HFFc6 (cell line): ENCODE data around the gene ZFP3. TPM values are rescaled to one million over a fixed set of nuclear protein-coding genes. Genes with fewer than 3 reads are reported as not detected.
"Not testable (repeated sequence)": the region's sequence is repeated elsewhere in the genome, so short reads cannot be mapped to it uniquely, and the experiment has no call there.

Experiments used
- DNase-seq: peaks from one replicate; pipeline ENCODE4 v3.0.0-alpha.2; 2018
- H3K27ac Mint-ChIP-seq: 2 replicates; pipeline ENCODE4 v1.8.0; 2020; ENCODE audit warnings: mild to moderate bottlenecking, mixed read lengths
- H3K27me3 Mint-ChIP-seq: 2 replicates; pipeline ENCODE4 v1.8.0; 2021; ENCODE audit warnings: mild to moderate bottlenecking, moderate library complexity, mixed read lengths; ENCODE audit not compliant: insufficient read depth
- H3K36me3 Mint-ChIP-seq: 2 replicates; pipeline ENCODE4 v1.8.0; 2021; ENCODE audit warnings: low read depth, mixed read lengths
- H3K4me1 Mint-ChIP-seq: 2 replicates; pipeline ENCODE4 v1.8.0; 2020; ENCODE audit warnings: low read depth, mixed read lengths
- H3K4me3 Mint-ChIP-seq: 2 replicates; pipeline ENCODE4 v1.8.0; 2020; ENCODE audit warnings: mild to moderate bottlenecking, moderate library complexity, mixed read lengths
- H3K9me3 Mint-ChIP-seq: 2 replicates; pipeline ENCODE4 v1.8.0; 2020; ENCODE audit warnings: mild to moderate bottlenecking, mixed read lengths
- CTCF ChIP-seq: fragments of 200-600 bp; sonication (generic); IDR thresholded peaks from 2 replicates; pipeline ENCODE4 v1.5.0; 2021; ENCODE audit warnings: antibody characterized with exemption, mild to moderate bottlenecking
- total RNA-seq, 6 experiments: library from RNA; stranded (reverse); fragmentation: NEBNext Ultra II Directional; extraction: Animal tissue kit (Norgen Biotek cat#: 25700); gene quantifications; 2 replicates in 1 of 6; 3 replicates in 5 of 6; pipeline ENCODE4 v1.2.3, GENCODE V29; 2021

Gene ZFP3
- total RNA-seq, 6 experiments from 2014 or later: 0.09 to 0.19 (median 0.13) TPM; not detected in 1

GRCh38 chr17:5065227-5065744 lies 13.0 kb upstream of the ZFP3 start:
- Mint-ChIP-seq H3K27ac (no peak overlapping the region), H3K4me3 (no peak overlapping the region), H3K9me3 (no peaks in the 10 kb centered on the region), H3K4me1 (peaks cover 7% of the 10 kb centered on the region; the same call in 1 of the 2 replicates), H3K36me3 (no peaks in the 10 kb centered on the region), H3K27me3 (peaks cover 4% of the 10 kb centered on the region)
- no peak for TF ChIP-seq CTCF
- no peak for DNase-seq

- no peak for TF ChIP-seq CTCF
- H3K9me3 Mint-ChIP-seq: no peaks in the 10 kb centered on the region
- no peaks in the 10 kb centered on the region for H3K36me3 Mint-ChIP-seq
- peaks cover 6% of the 10 kb centered on the region for H3K27me3 Mint-ChIP-seq
- no peak overlapping the region for H3K27ac Mint-ChIP-seq
- no peak overlapping the region for H3K4me3 Mint-ChIP-seq
- no peak for DNase-seq
- H3K4me1 Mint-ChIP-seq: peaks cover 7% of the 10 kb centered on the region; the same call in 1 of the 2 replicates
Measured at GRCh38 chr17:5068236-5068635, 10.0 kb upstream of the ZFP3 start.

GRCh38 chr17:5069724-5070123 lies 8.5 kb upstream of the ZFP3 start:
- TF ChIP-seq CTCF: no peak
- Mint-ChIP-seq H3K9me3 (no peaks in the 10 kb centered on the region), H3K4me3 (no peak overlapping the region), H3K36me3 (no peaks in the 10 kb centered on the region), H3K27ac (no peak overlapping the region), H3K27me3 (peaks cover 6% of the 10 kb centered on the region), H3K4me1 (peaks cover 7% of the 10 kb centered on the region; the same call in 1 of the 2 replicates)
- DNase-seq: no peak

- H3K27me3 Mint-ChIP-seq, H3K27ac Mint-ChIP-seq, DNase-seq, H3K36me3 Mint-ChIP-seq, H3K4me3 Mint-ChIP-seq, H3K4me1 Mint-ChIP-seq: not testable (repeated sequence)
- peaks cover 28% of the 10 kb centered on the region for H3K9me3 Mint-ChIP-seq
Measured at GRCh38 chr17:5075472-5075871, 2.8 kb upstream of the ZFP3 start.

- not testable (repeated sequence) for H3K4me3 Mint-ChIP-seq, H3K36me3 Mint-ChIP-seq, H3K27ac Mint-ChIP-seq, DNase-seq, H3K4me1 Mint-ChIP-seq, H3K27me3 Mint-ChIP-seq
- H3K9me3 Mint-ChIP-seq: peaks cover 28% of the 10 kb centered on the region
Measured at GRCh38 chr17:5077275-5077674, 992 bp upstream of the ZFP3 start.

GRCh38 chr17:5077781-5078105 lies 524 bp upstream of the ZFP3 start:
- Mint-ChIP-seq H3K27me3 (peaks cover 2% of the 10 kb centered on the region), H3K9me3 (peaks cover 30% of the 10 kb centered on the region), H3K4me1 (no peaks in the 10 kb centered on the region), H3K4me3 (peak overlapping the region; percentile 71), H3K27ac (no peak overlapping the region), H3K36me3 (peaks cover 8% of the 10 kb centered on the region)
- no peak for TF ChIP-seq CTCF
- DNase-seq: no peak

GRCh38 chr17:5080591-5080990 lies 2.3 kb downstream of the ZFP3 start:
- H3K4me1 Mint-ChIP-seq: no peaks in the 10 kb centered on the region
- no peak for TF ChIP-seq CTCF
- DNase-seq: no peak

More at GRCh38 chr17:5080591-5080990, 2.3 kb downstream of the ZFP3 start:
- Mint-ChIP-seq H3K36me3 (peaks cover 22% of the 10 kb centered on the region), H3K9me3 (peaks cover 51% of the 10 kb centered on the region), H3K27me3 (peaks cover 6% of the 10 kb centered on the region; the same call in 1 of the 2 replicates), H3K27ac (no peak overlapping the region), H3K4me3 (no peak overlapping the region)
